ENCODE results near the gene ZAP70. TPM values are rescaled to one million over a fixed set of nuclear protein-coding genes. Genes with fewer than 3 reads are reported as not detected.

The ZAP70 gene
- polyA plus RNA-seq, 1 donor (not counting 4 experiments of a cell fraction or from before 2014, with no cell fraction given): 1.6 TPM

GRCh38 chr2:97724073-97724410 is 10.7 kb downstream of the ZAP70 start:
- Histone ChIP-seq H3K79me2 (ENCODE audit: control insufficient read depth, insufficient read depth, low read length) (no peaks in the 10 kb centered on the region), H3K4me3 (ENCODE audit: control insufficient read depth in 2 of 3, extremely low read depth in 1 of 3, insufficient read depth in 2 of 3, low read depth in 1 of 3, low read length in 3 of 3) (no peak overlapping the region), H3K9me3 (ENCODE audit: control insufficient read depth, low read depth, low read length) (no peaks in the 10 kb centered on the region), H3K4me2 (ENCODE audit: control insufficient read depth, extremely low read depth, insufficient read depth, low read depth, low read length) (no peak overlapping the region), H3K9ac (ENCODE audit: control insufficient read depth, extremely low read depth, insufficient read depth, low read length) (no peak overlapping the region), H3K4me1 (ENCODE audit: control insufficient read depth, extremely low read depth, insufficient read depth, low read length) (peaks cover 5% of the 10 kb centered on the region), H2AFZ (ENCODE audit: control insufficient read depth, low read length) (no peak overlapping the region), H3K27ac (ENCODE audit: control insufficient read depth, insufficient read depth, low read length) (no peak overlapping the region), H3K27me3 (ENCODE audit: control insufficient read depth, extremely low read depth, insufficient read depth, low read length) (peaks cover 9% of the 10 kb centered on the region), H3K9me1 (ENCODE audit: control insufficient read depth, extremely low read depth, insufficient read depth, low read length) (no peaks in the 10 kb centered on the region), H3K36me3 (ENCODE audit: control insufficient read depth in 2 of 2, extremely low read depth in 1 of 2, insufficient read depth in 2 of 2, low read length in 2 of 2) (no peaks in the 10 kb centered on the region), H4K20me1 (ENCODE audit: control insufficient read depth, extremely low read depth, insufficient read depth, low read length) (no peaks in the 10 kb centered on the region)
- dilution Hi-C loops (cut with MboI; ENCODE audit: extremely low pct_ligation_motif_present, low sequenced_read_pairs): no loop called here
- no peak for FAIRE-seq
- no peak for TF ChIP-seq EZH2 (IDR thresholded peaks at IDR 0.05; ENCODE audit: low read length)
- DNase-seq (ENCODE audit: low read depth, low spot score): no peak

GRCh38 chr2:97724501-97724900 is 11.1 kb downstream of the ZAP70 start:
- Histone ChIP-seq H3K4me3 (ENCODE audit: control insufficient read depth in 2 of 3, extremely low read depth in 1 of 3, insufficient read depth in 2 of 3, low read depth in 1 of 3, low read length in 3 of 3) (no peak overlapping the region), H3K79me2 (ENCODE audit: control insufficient read depth, insufficient read depth, low read length) (no peaks in the 10 kb centered on the region), H3K4me2 (ENCODE audit: control insufficient read depth, extremely low read depth, insufficient read depth, low read depth, low read length) (no peak overlapping the region), H3K9me1 (ENCODE audit: control insufficient read depth, extremely low read depth, insufficient read depth, low read length) (no peaks in the 10 kb centered on the region), H3K9ac (ENCODE audit: control insufficient read depth, extremely low read depth, insufficient read depth, low read length) (no peak overlapping the region), H3K36me3 (ENCODE audit: control insufficient read depth in 2 of 2, extremely low read depth in 1 of 2, insufficient read depth in 2 of 2, low read length in 2 of 2) (no peaks in the 10 kb centered on the region), H3K27me3 (ENCODE audit: control insufficient read depth, extremely low read depth, insufficient read depth, low read length) (peaks cover 9% of the 10 kb centered on the region), H4K20me1 (ENCODE audit: control insufficient read depth, extremely low read depth, insufficient read depth, low read length) (no peaks in the 10 kb centered on the region), H3K9me3 (ENCODE audit: control insufficient read depth, low read depth, low read length) (no peaks in the 10 kb centered on the region), H2AFZ (ENCODE audit: control insufficient read depth, low read length) (no peak overlapping the region), H3K4me1 (ENCODE audit: control insufficient read depth, extremely low read depth, insufficient read depth, low read length) (peaks cover 5% of the 10 kb centered on the region), H3K27ac (ENCODE audit: control insufficient read depth, insufficient read depth, low read length) (no peak overlapping the region)
- TF ChIP-seq EZH2 (IDR thresholded peaks at IDR 0.05; ENCODE audit: low read length) (no peak), CTCF (optimal IDR thresholded peaks at IDR 0.05 in 1 of 3, IDR thresholded peaks at IDR 0.05 in 1 of 3, conservative IDR thresholded peaks at IDR 0.05 in 1 of 3; ENCODE audit: extremely low read depth in 1 of 3, insufficient read depth in 2 of 3, low read length in 3 of 3) (no peak)
- dilution Hi-C loops (cut with MboI; ENCODE audit: extremely low pct_ligation_motif_present, low sequenced_read_pairs): no loop called here
- DNase-seq (ENCODE audit: low read depth, low spot score) (no peak), FAIRE-seq (no peak)

GRCh38 chr2:97724946-97725688 is 11.7 kb downstream of the ZAP70 start:
- H3K9me1 ChIP-seq (ENCODE audit: control insufficient read depth, extremely low read depth, insufficient read depth, low read length): no peaks in the 10 kb centered on the region
- H2AFZ ChIP-seq (ENCODE audit: control insufficient read depth, low read length): no peak overlapping the region
- TF ChIP-seq EZH2 (IDR thresholded peaks at IDR 0.05; ENCODE audit: low read length): no peak
- peak in 1 of 3 experiments; percentile 3 for TF ChIP-seq CTCF (optimal IDR thresholded peaks at IDR 0.05 in 1 of 3, IDR thresholded peaks at IDR 0.05 in 1 of 3, conservative IDR thresholded peaks at IDR 0.05 in 1 of 3; ENCODE audit: extremely low read depth in 1 of 3, insufficient read depth in 2 of 3, low read length in 3 of 3)
- H3K9me3 ChIP-seq (ENCODE audit: control insufficient read depth, low read depth, low read length): peaks cover under 1% of the 10 kb centered on the region
- no peaks in the 10 kb centered on the region for H3K36me3 ChIP-seq (ENCODE audit: control insufficient read depth in 2 of 2, extremely low read depth in 1 of 2, insufficient read depth in 2 of 2, low read length in 2 of 2)
- H3K4me3 ChIP-seq (ENCODE audit: control insufficient read depth in 2 of 3, extremely low read depth in 1 of 3, insufficient read depth in 2 of 3, low read depth in 1 of 3, low read length in 3 of 3): no peak overlapping the region
- H3K4me2 ChIP-seq (ENCODE audit: control insufficient read depth, extremely low read depth, insufficient read depth, low read depth, low read length): no peak overlapping the region
- peaks cover 9% of the 10 kb centered on the region for H3K27me3 ChIP-seq (ENCODE audit: control insufficient read depth, extremely low read depth, insufficient read depth, low read length)
- no peaks in the 10 kb centered on the region for H3K79me2 ChIP-seq (ENCODE audit: control insufficient read depth, insufficient read depth, low read length)
- H3K9ac ChIP-seq (ENCODE audit: control insufficient read depth, extremely low read depth, insufficient read depth, low read length): no peak overlapping the region
- H4K20me1 ChIP-seq (ENCODE audit: control insufficient read depth, extremely low read depth, insufficient read depth, low read length): no peaks in the 10 kb centered on the region
- H3K27ac ChIP-seq (ENCODE audit: control insufficient read depth, insufficient read depth, low read length): no peak overlapping the region
- FAIRE-seq: no peak
- dilution Hi-C loops (cut with MboI; ENCODE audit: extremely low pct_ligation_motif_present, low sequenced_read_pairs): no loop called here
- peaks cover 5% of the 10 kb centered on the region for H3K4me1 ChIP-seq (ENCODE audit: control insufficient read depth, extremely low read depth, insufficient read depth, low read length)
- no peak for DNase-seq (ENCODE audit: low read depth, low spot score)

Data from keratinocyte (primary cell).